ENCODE measurements around the gene MRPS26. TPM values are rescaled to one million over a fixed set of nuclear protein-coding genes. Genes with fewer than 3 reads are reported as not detected.

Gene MRPS26
- total RNA-seq, 1 experiment from 2014 or later, result 84.3 TPM

GRCh38 chr20:3068075-3068474 lies 22.2 kb downstream of the MRPS26 start:
- DNase-seq (ENCODE audit: low read depth, low spot score) (no peak), ATAC-seq (no peak)
- Histone ChIP-seq H3K4me2 (ENCODE audit: low read length) (no peak overlapping the region), H3K9ac (ENCODE audit: low read length) (no peak overlapping the region), H3K79me2 (ENCODE audit: insufficient read depth, low read length) (no peaks in the 10 kb centered on the region), H3K9me2 (ENCODE audit: insufficient read depth) (no peaks in the 10 kb centered on the region), H2AFZ (ENCODE audit: low read depth, low read length, poor library complexity, severe bottlenecking) (no peak overlapping the region), H3K4me1 (ENCODE audit: control insufficient read depth in 1 of 2, insufficient read depth in 2 of 2, low read length in 2 of 2) (peaks cover 7 to 15% of the 10 kb centered on the region in 2 experiments; a peak in 2 of 4 replicates), H3K27ac (ENCODE audit: low read depth, low read length) (no peak overlapping the region), H3K9me3 (ENCODE audit: control insufficient read depth in 1 of 2, insufficient read depth in 1 of 2, low read depth in 1 of 2, low read length in 2 of 2) (no peaks in the 10 kb centered on the region), H3K4me3 (replicated peaks in 1 of 2; ENCODE audit: low read depth in 1 of 2, low read length in 2 of 2) (no peak overlapping the region), H3K27me3 (ENCODE audit: insufficient read depth, low read length) (no peaks in the 10 kb centered on the region), H3K36me3 (ENCODE audit: control insufficient read depth in 1 of 2, insufficient read depth in 2 of 2, low read length in 2 of 2) (no peaks in the 10 kb centered on the region), H4K20me1 (ENCODE audit: insufficient read depth) (no peaks in the 10 kb centered on the region)
- no TSS peak for BruUV-seq (replicated peaks)
- intact Hi-C loops (cut with micrococcal nuclease), result no loop called here
- CTCF ChIA-PET, result no interaction called here
- no peak for TF ChIP-seq CBX3 (IDR thresholded peaks at IDR 0.05; ENCODE audit: low read depth)
- TF ChIP-seq, protein P1, sequence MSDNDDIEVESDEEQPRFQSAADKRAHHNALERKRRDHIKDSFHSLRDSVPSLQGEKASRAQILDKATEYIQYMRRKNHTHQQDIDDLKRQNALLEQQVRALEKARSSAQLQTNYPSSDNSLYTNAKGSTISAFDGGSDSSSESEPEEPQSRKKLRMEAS (IDR thresholded peaks at IDR 0.05), result no peak
- TF ChIP-seq, protein P2, sequence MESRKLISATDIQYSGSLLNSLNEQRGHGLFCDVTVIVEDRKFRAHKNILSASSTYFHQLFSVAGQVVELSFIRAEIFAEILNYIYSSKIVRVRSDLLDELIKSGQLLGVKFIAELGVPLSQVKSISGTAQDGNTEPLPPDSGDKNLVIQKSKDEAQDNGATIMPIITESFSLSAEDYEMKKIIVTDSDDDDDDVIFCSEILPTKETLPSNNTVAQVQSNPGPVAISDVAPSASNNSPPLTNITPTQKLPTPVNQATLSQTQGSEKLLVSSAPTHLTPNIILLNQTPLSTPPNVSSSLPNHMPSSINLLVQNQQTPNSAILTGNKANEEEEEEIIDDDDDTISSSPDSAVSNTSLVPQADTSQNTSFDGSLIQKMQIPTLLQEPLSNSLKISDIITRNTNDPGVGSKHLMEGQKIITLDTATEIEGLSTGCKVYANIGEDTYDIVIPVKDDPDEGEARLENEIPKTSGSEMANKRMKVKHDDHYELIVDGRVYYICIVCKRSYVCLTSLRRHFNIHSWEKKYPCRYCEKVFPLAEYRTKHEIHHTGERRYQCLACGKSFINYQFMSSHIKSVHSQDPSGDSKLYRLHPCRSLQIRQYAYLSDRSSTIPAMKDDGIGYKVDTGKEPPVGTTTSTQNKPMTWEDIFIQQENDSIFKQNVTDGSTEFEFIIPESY (IDR thresholded peaks at IDR 0.05; ENCODE audit: extremely low read depth, insufficient replicate concordance, low read length), result no peak
- no peak for TF ChIP-seq ZNF274 (IDR thresholded peaks at IDR 0.05; ENCODE audit: low read depth, low read length)
- TF ChIP-seq SRF (IDR thresholded peaks at IDR 0.05; ENCODE audit: low read depth), result no peak
- TF ChIP-seq EZH2 (IDR thresholded peaks at IDR 0.05), result no peak
- TF ChIP-seq YY1 (IDR thresholded peaks at IDR 0.05; ENCODE audit: extremely low read depth, insufficient replicate concordance, low read depth, low read length), result no peak
- no peak for TF ChIP-seq POLR2A (IDR thresholded peaks at IDR 0.05; ENCODE audit: borderline replicate concordance, extremely low read depth, insufficient read depth, insufficient read length)
- no peak for TF ChIP-seq JUND (IDR thresholded peaks at IDR 0.05)
- TF ChIP-seq TCF7L2 (IDR thresholded peaks at IDR 0.05; ENCODE audit: borderline replicate concordance, extremely low read depth, insufficient read depth, insufficient read length), result no peak
- TF ChIP-seq FOSL1 (IDR thresholded peaks at IDR 0.05; ENCODE audit: low read depth), result no peak
- TF ChIP-seq ELF1 (IDR thresholded peaks at IDR 0.05; ENCODE audit: borderline replicate concordance, low read depth), result no peak
- TF ChIP-seq, protein P3, sequence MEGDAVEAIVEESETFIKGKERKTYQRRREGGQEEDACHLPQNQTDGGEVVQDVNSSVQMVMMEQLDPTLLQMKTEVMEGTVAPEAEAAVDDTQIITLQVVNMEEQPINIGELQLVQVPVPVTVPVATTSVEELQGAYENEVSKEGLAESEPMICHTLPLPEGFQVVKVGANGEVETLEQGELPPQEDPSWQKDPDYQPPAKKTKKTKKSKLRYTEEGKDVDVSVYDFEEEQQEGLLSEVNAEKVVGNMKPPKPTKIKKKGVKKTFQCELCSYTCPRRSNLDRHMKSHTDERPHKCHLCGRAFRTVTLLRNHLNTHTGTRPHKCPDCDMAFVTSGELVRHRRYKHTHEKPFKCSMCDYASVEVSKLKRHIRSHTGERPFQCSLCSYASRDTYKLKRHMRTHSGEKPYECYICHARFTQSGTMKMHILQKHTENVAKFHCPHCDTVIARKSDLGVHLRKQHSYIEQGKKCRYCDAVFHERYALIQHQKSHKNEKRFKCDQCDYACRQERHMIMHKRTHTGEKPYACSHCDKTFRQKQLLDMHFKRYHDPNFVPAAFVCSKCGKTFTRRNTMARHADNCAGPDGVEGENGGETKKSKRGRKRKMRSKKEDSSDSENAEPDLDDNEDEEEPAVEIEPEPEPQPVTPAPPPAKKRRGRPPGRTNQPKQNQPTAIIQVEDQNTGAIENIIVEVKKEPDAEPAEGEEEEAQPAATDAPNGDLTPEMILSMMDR (IDR thresholded peaks at IDR 0.05 in 2 of 3, conservative IDR thresholded peaks at IDR 0.05 in 1 of 3; ENCODE audit: borderline replicate concordance in 1 of 3, insufficient read depth in 1 of 3, low read depth in 2 of 3, low read length in 2 of 3), result no peak
- TF ChIP-seq EZH2phosphoT487 (IDR thresholded peaks at IDR 0.05; ENCODE audit: borderline replicate concordance), result no peak
- TF ChIP-seq SIN3A (IDR thresholded peaks at IDR 0.05; ENCODE audit: low read depth), result no peak
- TF ChIP-seq EGR1 (IDR thresholded peaks at IDR 0.05; ENCODE audit: low read depth), result no peak
- TF ChIP-seq POLR2AphosphoS5 (IDR thresholded peaks at IDR 0.05; ENCODE audit: low read depth, low read length), result no peak
- POLR2A ChIA-PET, result no interaction called here
- RAD21 ChIA-PET (ENCODE audit: low non-redundant PET in 1 of 2, low total read pairs in 2 of 2, uncharacterized antibody in 2 of 2, unreplicated experiment in 2 of 2), result no interaction called here

All from HCT116 (cell line).